WI38 (cell line): ENCODE measurements around the gene NR3C2.

Experiments used
- H3K4me3 ChIP-seq: 2 replicates; pipeline ENCODE4 v1.5.1; 2011; ENCODE audit warnings: low read depth, mild to moderate bottlenecking, control low read depth, low read length
- CTCF ChIP-seq: IDR thresholded peaks from 2 replicates; pipeline ENCODE4 v1.5.1; 2012; ENCODE audit warnings: low read depth, mild to moderate bottlenecking, control low read depth, low read length

Gene NR3C2

DNA sequence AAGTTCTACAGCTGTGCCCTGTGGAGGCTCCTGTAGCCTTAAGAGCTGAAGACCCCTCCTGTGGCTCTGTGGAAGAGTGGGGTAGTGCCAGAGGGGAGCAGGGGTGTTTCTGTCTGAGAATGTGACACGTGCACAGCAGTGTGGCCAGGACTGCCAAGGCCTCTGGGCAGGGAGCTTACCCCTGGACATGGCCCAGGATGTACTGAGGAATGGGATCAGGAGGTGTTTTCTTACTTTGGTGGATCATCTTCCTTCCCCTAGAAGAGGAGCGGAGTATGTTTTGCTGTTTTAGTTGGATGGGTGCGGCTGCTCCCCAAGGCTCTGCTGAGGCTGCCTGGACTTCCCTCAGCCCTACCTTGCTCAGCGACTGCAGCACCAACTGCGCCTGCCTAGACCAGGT, 367.8 kb downstream of the NR3C2 start:
- no peak overlapping the region for H3K4me3 ChIP-seq
- TF ChIP-seq CTCF, result no peak

- no peak for TF ChIP-seq CTCF
- no peak overlapping the region for H3K4me3 ChIP-seq
Measured at GRCh38 chr4:148073349-148073748, 368.9 kb downstream of the NR3C2 start.

GRCh38 chr4:148072789-148073188, 369.4 kb downstream of the NR3C2 start:
- no peak for TF ChIP-seq CTCF
- no peak overlapping the region for H3K4me3 ChIP-seq

- no peak overlapping the region for H3K4me3 ChIP-seq
- TF ChIP-seq CTCF, result no peak
Measured at GRCh38 chr4:148071009-148071408, 371.2 kb downstream of the NR3C2 start.

DNA sequence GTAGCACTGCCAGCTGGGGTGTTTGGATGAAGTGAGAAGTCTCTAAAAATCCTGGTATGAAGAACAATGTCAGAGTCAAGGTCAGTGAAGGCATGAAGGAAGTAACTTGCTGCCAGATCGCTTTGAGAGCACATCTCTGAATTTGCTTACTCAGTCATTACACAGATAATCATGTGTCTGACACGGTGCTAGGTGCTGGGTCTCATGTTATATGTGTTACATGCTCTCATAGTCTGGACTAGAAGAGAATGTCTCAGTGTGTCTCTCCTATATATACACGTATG, 372.4 kb downstream of the NR3C2 start:
- no peak for TF ChIP-seq CTCF
- H3K4me3 ChIP-seq, result no peak overlapping the region

DNA sequence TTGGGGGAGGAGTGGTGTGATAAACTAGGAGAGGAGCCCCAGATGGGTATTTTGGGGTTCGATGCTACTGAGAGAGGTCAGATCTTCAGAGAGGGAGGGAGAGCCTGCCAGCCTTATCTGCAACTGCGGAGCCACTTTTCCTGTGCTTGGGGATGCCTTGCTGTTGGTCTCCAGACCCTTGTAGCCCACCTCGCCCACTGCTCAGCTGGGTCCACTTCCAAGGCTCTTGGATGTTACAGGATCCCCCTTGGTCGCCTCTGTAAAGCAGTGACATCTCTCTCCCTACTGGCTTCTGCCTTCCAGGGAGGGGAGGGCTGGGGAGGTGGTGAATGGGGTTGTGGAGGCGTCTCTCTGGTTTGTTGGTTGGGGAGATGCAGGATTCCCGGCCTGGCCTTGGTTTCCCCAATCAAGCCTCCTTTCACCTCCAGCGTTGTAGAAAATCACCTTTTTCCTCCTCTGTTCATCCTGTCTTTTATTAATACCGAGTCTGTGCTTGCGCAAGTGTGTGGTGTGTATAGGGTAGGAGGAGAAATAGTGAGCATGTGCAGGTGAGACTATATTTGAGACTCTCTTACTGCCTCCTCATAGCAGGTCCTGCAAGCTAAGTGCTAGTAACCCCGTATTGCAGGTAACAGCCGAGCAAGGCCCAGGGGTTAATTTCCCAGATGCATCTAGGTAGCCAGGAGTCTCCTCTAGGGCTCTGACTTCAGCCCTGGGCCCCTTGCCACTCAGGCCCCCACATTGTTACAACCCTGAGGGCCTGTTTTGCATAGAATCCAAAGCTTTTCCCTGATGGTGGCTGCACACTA, 372.9 kb downstream of the NR3C2 start:
- H3K4me3 ChIP-seq, result no peak overlapping the region
- TF ChIP-seq CTCF, result no peak

DNA sequence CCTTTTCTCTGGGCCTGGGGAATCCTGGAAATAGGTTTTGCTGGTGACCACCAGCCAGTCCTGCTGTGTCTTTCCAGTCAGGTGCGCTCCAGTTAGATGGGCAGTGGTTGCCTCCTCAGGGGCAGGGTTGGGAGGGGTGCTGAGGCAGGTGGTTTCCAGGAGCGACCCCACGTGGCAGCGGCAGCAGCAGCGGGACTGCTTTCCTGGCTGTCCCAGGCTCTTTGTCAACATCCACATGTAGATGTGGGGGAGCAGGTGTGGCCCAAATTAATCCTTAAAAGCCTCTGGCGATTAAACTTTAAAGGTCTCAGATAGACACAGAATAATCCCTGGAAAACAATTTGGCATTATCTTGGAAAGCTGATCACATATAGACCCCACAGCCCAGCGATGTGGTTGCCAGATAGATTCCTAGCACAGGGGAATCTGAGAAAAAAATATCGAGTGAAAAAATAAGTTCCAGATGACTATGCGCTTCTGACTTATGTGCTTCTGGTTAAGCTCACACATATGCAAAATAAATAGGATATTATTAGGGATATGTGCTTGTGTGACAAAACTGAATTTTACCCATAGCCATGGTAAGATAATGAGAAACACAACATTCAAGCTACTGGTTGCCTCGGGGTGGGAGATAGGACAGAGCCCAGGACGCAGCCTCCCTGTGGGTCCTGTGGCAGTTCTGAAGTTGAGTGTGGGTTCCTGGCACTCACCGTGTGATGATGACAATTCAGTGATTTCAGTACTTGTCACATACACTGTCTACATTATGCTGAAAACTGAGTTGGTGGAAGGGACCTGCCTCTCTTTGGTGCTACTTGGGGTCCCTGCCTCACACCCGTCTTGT, 373.9 kb downstream of the NR3C2 start:
- no peak overlapping the region for H3K4me3 ChIP-seq
- TF ChIP-seq CTCF, result no peak
